Thyroid gland (tissue), 4 donors: Measurements from ENCODE around the gene DSCAM.

Source experiments
- CTCF ChIP-seq, 6 experiments: fragments of 200-600 bp in 3 of 6; fragments of 450-650 bp in 3 of 6; sonication (generic) in 3 of 6; IDR thresholded peaks; one replicate each; pipeline ENCODE4 v1.5.1; 2016 to 2019; ENCODE audit warnings: antibody characterized with exemption in 6 of 6, mild to moderate bottlenecking in 2 of 6, inconsistent platforms in 1 of 6, moderate library complexity in 1 of 6
- POLR2A ChIP-seq, 2 donors: fragments of 450-650 bp; IDR thresholded peaks; one replicate each; pipeline ENCODE4 v1.6.1; 2017; ENCODE audit warnings: antibody characterized with exemption in 2 of 2, mild to moderate bottlenecking in 2 of 2, moderate library complexity in 1 of 2

- TF ChIP-seq CTCF (IDR thresholded peaks at IDR 0.05) = no peak
- TF ChIP-seq POLR2A (IDR thresholded peaks at IDR 0.05) = no peak
Measured at GRCh38 chr21:40684726-40685125, 162.2 kb downstream of the DSCAM start.
